Measurements from ENCODE around the gene HIP1R.

The HIP1R gene

GRCh38 chr12:122860854-122861586 is 25.8 kb downstream of the HIP1R start:
- no peak for DNase-seq

- no peak for DNase-seq
These were observed 26.3 kb downstream of the HIP1R start for GRCh38 chr12:122861587-122861970.

GRCh38 chr12:122862110-122862634 is 26.9 kb downstream of the HIP1R start:
- no peak for DNase-seq

- no peak for DNase-seq
These were observed 27.8 kb downstream of the HIP1R start for GRCh38 chr12:122862872-122863701.

- no peak for DNase-seq
These were observed 29.6 kb downstream of the HIP1R start for GRCh38 chr12:122864894-122865253.

DNA sequence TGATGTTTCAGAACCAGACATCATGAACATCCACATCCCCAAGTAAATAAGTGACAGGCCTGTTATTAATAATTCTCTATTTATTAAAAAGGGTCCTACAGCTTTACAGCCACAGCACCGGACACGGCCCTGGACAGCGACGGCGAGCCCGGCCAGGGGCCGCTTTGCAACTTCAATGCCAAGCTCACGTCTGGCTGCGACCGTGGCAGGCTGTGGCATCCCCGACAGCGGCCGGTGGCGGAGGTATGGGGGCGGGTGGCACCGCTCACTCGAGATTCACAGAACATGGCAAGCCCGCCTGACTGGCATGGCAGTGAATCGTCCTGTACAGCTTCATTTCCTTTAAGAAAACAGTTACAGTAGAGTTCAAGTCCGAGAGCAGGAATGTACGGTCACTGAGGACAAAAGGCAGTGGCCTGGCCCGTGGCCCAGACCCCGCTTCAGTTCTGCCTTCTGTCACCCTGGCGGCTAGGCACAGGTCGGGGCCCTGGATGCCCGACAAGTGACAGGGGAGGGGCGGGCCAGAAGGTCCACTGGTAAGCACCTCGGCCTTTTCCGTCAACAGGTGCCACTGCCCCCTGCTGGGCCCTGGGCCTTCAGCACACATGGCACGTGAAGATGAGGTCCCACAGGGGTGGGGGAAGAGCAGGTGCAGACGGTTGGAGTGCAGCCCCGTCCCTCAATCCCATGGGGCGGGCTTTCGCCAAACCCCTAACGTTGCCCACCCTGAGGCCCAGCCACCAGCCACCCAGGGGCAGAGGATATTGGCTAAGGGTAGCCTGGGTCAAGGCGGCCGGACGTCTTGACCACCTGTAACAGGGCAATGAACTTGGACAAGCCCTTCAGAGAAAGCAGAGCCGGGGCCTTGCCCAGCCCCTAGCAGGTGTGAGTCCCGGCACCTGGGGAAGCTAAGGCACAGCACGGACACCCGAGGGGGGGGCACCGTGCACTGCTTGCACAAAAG is 30.3 kb downstream of the HIP1R start:
- DNase-seq, result peak; percentile 35

- no peak for DNase-seq
These were observed 31.1 kb downstream of the HIP1R start for GRCh38 chr12:122866379-122866778.

DNA sequence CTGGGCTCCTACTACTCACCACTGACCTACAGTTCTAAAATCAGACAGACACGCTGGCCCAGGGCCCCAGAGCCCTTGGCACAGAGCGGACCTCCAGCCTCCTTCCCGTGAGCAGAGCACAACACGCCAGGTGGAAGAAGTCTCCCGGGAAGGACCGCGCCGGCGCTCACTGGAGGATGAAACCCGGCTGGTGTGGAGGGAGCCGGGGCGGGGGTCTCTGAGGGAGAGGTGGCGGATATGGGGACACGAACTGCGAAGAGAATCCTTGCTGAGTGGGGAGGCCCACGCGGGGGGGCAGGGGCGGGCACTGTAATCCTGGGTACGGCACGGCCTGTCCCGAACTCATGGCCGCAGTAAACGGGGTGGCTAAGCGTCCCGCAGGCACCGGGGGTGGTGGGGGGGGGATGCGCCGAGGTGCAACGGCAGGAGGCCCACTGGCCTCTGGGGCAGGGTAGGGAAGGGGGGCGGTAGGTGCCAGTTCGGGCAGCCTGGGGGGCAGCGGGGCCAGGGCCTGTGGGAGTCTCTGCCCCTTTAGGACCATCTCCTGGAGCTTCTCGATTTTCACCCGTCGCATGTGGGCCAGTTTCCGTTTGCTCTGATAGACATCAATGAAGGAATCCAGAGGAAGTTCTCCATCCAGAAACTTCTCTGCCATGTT is 31.8 kb downstream of the HIP1R start:
- no peak for DNase-seq

DNA sequence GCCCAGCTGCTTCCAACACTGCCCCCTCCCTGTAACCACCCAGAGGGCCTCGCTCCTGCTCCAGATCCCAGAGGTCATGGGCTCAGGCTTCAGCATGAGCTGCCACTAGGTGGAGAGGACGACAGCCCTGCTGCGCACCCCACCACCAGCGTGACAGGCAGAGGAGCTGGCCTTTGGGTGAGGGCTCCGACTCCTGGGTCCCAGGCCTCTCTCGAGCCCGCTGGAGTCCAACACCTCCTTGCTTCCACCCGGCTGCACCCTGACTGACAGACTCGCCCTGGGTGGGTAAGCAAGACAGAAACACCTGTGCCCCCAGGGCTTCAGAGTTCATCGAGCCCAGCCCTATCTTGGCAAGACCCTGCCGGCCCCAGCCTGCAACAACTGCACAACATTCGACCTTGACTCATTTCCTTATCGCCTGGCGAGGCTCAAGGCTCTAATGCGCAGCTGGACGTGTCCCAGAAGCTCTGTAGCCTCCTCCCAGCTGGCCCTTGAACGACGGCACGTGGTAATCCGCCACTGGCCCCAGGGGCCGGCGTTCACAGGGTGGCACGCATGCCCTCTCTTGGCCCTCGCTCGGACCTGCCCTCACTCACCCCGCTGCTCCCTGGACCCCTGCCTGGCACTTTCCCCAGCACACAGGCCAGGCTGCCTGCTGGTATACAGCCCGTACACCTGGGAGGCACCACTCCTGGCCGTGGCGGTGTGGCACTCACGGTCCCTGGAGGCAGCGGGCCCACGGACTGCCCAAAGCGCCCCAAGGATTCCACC is 32.6 kb downstream of the HIP1R start:
- no peak for DNase-seq

- no peak for DNase-seq
These were observed 33.4 kb downstream of the HIP1R start for GRCh38 chr12:122868471-122869177.

DNA sequence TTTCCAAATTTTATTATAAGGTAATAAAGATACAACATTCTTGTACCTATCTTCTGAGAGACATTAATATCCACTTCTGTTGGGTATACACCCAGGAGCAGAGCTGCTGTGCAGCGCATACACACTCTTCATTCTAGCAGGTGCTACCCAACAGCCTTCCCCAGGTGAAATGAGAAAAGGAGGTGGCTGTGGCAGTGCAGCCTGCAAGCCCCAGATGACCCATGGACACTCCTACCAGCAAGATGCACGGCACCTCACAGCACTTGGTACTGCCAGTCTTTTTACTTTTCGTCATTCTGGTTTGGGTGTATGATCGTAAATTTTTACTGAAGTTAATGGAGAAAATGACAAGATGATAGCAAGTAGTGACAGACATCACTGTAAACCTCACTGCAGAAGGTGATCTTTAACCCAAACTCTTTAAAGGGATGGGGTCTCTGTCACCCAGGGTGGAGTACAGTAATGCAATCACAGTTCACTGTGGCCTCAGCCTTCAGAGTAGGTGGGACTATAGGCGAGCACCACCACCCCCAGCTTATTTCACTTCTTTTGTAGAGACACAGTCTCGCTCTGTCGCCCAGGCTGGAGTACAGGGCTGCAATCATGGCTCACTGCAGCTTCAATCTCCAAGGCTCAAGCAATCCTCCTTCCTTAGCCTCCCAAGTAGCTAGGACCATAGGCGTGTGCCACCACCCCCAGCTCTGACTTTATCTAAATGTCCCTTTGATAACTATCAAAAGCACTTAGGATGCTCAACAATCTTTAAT is 34.1 kb downstream of the HIP1R start:
- no peak for DNase-seq

GRCh38 chr12:122870163-122870842 is 35.0 kb downstream of the HIP1R start:
- no peak for DNase-seq

GRCh38 chr12:122870867-122871664 is 35.8 kb downstream of the HIP1R start:
- no peak for DNase-seq

GRCh38 chr12:122871851-122872780 is 36.9 kb downstream of the HIP1R start:
- peak; percentile 62 for DNase-seq

GRCh38 chr12:122872815-122873361 is 37.6 kb downstream of the HIP1R start:
- no peak for DNase-seq

DNA sequence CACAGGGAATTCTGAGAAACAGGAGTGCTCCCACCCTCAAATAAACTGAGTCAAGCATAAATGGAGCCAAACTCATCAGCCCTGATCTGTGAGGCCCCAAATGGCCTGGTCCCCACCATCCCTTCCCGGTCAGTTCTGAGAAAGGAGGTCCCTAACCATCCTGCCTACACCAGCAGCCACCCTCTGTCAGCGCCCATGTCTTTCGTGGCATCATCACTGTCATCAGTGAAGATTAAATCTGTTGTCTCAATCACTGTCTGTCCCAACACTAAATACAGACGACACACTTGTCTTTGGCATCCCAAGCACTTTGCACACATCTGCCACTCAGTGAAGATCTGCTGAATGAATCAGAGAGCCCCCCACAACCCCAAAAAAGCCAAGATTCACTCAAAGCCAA is 38.3 kb downstream of the HIP1R start:
- DNase-seq, result no peak

DNA sequence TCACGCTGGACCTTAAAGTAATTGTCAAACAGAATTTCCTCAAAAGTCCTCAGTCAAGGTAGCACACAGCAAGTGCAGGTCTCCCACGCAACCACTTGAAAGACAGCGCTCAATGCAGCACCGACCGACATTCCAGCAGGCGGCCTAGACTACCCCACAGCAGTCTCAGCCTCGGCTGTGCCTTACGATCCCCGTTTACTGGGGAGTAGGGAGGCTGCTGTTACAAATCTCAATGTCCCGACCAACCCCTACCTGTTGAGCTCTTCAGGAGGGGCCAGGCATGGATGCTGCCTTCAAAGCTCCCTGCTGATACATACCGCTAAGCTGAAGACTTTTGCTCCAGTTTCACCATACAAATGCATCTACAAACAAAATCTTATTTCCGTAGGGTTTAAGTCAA is 38.8 kb downstream of the HIP1R start:
- peak; percentile 70 for DNase-seq
